Measurements from ENCODE around the gene TOP1.

DNA sequence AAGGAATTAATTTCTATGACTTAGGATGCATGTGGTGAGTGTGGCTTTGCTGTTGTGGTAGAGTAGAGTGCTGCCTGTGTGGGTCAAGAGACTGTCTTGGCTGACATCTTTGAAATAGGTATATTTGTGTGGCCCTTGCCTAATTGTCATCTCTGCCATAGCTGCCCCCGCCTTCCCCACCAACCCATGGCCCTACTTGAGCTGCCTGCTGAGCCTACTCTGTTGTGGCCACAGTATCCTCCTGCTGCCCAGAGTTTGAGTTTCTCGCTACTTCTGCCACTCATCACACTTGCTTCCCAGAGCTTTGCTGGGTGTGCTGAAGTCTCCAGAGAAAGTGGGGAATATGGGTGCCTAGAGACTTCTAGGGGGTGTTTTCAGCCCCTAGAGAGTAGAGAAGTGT, 116.7 kb downstream of the TOP1 start:
- TF ChIP-seq CTCF (IDR thresholded peaks at IDR 0.05), result no peak
- no peak for TF ChIP-seq POLR2A (IDR thresholded peaks at IDR 0.05)
- TF ChIP-seq EP300 (IDR thresholded peaks at IDR 0.05), result no peak

Data from stomach (tissue), 4 donors.